SK-N-SH treated with all-trans-retinoic acid at 6 μM for 48 hours (cell line): ENCODE results near the gene OPRM1.

ENCODE experiments used
- BACH2 ChIP-seq: fragments of 250-450 bp; sonication (Bioruptor Pico); IDR thresholded peaks from 2 replicates; pipeline ENCODE4 v1.9.0; 2021; ENCODE audit warnings: mild to moderate bottlenecking, borderline replicate concordance
- CSRNP3 ChIP-seq: fragments of 250-450 bp; sonication (Bioruptor Pico); IDR thresholded peaks from 2 replicates; pipeline ENCODE4 v1.5.1; 2021; ENCODE audit warnings: mild to moderate bottlenecking, moderate library complexity
- OSR1 ChIP-seq: fragments of 250-450 bp; sonication (Bioruptor Pico); IDR thresholded peaks from 2 replicates; pipeline ENCODE4 v1.8.0; 2022; ENCODE audit warnings: moderate library complexity, mild to moderate bottlenecking, inconsistent platforms
- PATZ1 ChIP-seq: fragments of 250-450 bp; sonication (Bioruptor Pico); IDR thresholded peaks from 2 replicates; pipeline ENCODE4 v1.8.0; 2020; ENCODE audit warnings: mild to moderate bottlenecking, moderate library complexity, borderline replicate concordance
- RARB ChIP-seq: fragments of 250-450 bp; sonication (Bioruptor Pico); IDR thresholded peaks from 2 replicates; pipeline ENCODE4 v1.8.0; 2021; ENCODE audit warnings: mild to moderate bottlenecking, moderate library complexity
- SNAI2 ChIP-seq: fragments of 250-450 bp; sonication (Bioruptor Pico); IDR thresholded peaks from 2 replicates; pipeline ENCODE4 v1.5.0; 2020; ENCODE audit warnings: mild to moderate bottlenecking, moderate library complexity
- TCF4 ChIP-seq: fragments of 250-450 bp; sonication (Bioruptor Pico); IDR thresholded peaks from 2 replicates; pipeline ENCODE4 v1.8.0; 2021; ENCODE audit warnings: mild to moderate bottlenecking, moderate library complexity, borderline replicate concordance
- TOX ChIP-seq: fragments of 250-450 bp; sonication (Bioruptor Pico); IDR thresholded peaks from 2 replicates; pipeline ENCODE4 v1.8.0; 2021; ENCODE audit warnings: mild to moderate bottlenecking, moderate library complexity, borderline replicate concordance
- ZC3H10 ChIP-seq: fragments of 250-450 bp; sonication (Bioruptor Pico); IDR thresholded peaks from 2 replicates; pipeline ENCODE4 v1.5.1; 2021; ENCODE audit warnings: mild to moderate bottlenecking, moderate library complexity
- ZFP30 ChIP-seq: fragments of 450-650 bp; formaldehyde crosslinking; IDR thresholded peaks from 2 replicates; pipeline ENCODE4 v1.5.0; 2022; ENCODE audit warnings: mild to moderate bottlenecking, moderate library complexity
- ZNF565 ChIP-seq: fragments of 450-650 bp; formaldehyde crosslinking; conservative IDR thresholded peaks from 2 replicates; pipeline ENCODE4 v1.5.0; 2020; ENCODE audit warnings: low read depth, mild to moderate bottlenecking, moderate library complexity
- TF ChIP-seq, protein P1 (sequence below): fragments of 250-450 bp; sonication (Bioruptor Pico); IDR thresholded peaks from 2 replicates; pipeline ENCODE4 v1.5.1; 2020; ENCODE audit warnings: low read depth, mild to moderate bottlenecking, moderate library complexity
- TF ChIP-seq, protein P2 (sequence below): fragments of 250-450 bp; sonication (Bioruptor Pico); IDR thresholded peaks from 2 replicates; pipeline ENCODE4 v1.5.0; 2020; ENCODE audit warnings: mild to moderate bottlenecking, moderate library complexity

- TF ChIP-seq ZC3H10 (CRISPR knock-in tag): no peak
- TF ChIP-seq PATZ1 (CRISPR knock-in tag): no peak
- TF ChIP-seq TCF4 (CRISPR knock-in tag): no peak
- TF ChIP-seq BACH2 (CRISPR knock-in tag): no peak
- TF ChIP-seq ZNF565 (CRISPR knock-in tag): no peak
- no peak for TF ChIP-seq SNAI2 (CRISPR knock-in tag)
- no peak for TF ChIP-seq TOX
- no peak for TF ChIP-seq ZFP30 (CRISPR knock-in tag)
- TF ChIP-seq, protein P1, sequence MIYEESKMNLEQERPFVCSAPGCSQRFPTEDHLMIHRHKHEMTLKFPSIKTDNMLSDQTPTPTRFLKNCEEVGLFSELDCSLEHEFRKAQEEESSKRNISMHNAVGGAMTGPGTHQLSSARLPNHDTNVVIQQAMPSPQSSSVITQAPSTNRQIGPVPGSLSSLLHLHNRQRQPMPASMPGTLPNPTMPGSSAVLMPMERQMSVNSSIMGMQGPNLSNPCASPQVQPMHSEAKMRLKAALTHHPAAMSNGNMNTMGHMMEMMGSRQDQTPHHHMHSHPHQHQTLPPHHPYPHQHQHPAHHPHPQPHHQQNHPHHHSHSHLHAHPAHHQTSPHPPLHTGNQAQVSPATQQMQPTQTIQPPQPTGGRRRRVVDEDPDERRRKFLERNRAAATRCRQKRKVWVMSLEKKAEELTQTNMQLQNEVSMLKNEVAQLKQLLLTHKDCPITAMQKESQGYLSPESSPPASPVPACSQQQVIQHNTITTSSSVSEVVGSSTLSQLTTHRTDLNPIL: no peak
- no peak for TF ChIP-seq OSR1
- no peak for TF ChIP-seq RARB (CRISPR knock-in tag)
- TF ChIP-seq, protein P2, sequence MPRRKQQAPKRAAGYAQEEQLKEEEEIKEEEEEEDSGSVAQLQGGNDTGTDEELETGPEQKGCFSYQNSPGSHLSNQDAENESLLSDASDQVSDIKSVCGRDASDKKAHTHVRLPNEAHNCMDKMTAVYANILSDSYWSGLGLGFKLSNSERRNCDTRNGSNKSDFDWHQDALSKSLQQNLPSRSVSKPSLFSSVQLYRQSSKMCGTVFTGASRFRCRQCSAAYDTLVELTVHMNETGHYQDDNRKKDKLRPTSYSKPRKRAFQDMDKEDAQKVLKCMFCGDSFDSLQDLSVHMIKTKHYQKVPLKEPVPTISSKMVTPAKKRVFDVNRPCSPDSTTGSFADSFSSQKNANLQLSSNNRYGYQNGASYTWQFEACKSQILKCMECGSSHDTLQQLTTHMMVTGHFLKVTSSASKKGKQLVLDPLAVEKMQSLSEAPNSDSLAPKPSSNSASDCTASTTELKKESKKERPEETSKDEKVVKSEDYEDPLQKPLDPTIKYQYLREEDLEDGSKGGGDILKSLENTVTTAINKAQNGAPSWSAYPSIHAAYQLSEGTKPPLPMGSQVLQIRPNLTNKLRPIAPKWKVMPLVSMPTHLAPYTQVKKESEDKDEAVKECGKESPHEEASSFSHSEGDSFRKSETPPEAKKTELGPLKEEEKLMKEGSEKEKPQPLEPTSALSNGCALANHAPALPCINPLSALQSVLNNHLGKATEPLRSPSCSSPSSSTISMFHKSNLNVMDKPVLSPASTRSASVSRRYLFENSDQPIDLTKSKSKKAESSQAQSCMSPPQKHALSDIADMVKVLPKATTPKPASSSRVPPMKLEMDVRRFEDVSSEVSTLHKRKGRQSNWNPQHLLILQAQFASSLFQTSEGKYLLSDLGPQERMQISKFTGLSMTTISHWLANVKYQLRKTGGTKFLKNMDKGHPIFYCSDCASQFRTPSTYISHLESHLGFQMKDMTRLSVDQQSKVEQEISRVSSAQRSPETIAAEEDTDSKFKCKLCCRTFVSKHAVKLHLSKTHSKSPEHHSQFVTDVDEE (CRISPR knock-in tag): no peak
- TF ChIP-seq CSRNP3 (CRISPR knock-in tag): no peak
Observed at GRCh38 chr6:154258064-154258757, 219.2 kb downstream of the OPRM1 start.
